H1 (cell line): ENCODE measurements around the gene SCGB3A1. TPM values are rescaled to one million over a fixed set of nuclear protein-coding genes. Genes with fewer than 3 reads are reported as not detected.

Experiments
- CTCF ChIA-PET: fragments of 300-600 bp; sonication (Branson Sonifier 250); formaldehyde crosslinking; loops from one replicate; lab custom pipeline; 2021; ENCODE audit not compliant: partially characterized antibody; lab: Charles Lee
- POLR2A ChIA-PET: fragments of 300-600 bp; sonication (Branson Sonifier 250); formaldehyde crosslinking; loops from one replicate; lab custom pipeline; 2021; ENCODE audit warnings: inconsistent platforms; ENCODE audit not compliant: partially characterized antibody; lab: Charles Lee
- DNase-seq, 2 experiments: peaks; one replicate each; pipeline versions ENCODE4 v3.0.0 to v3.0.0-alpha.2; 2010 to 2022; ENCODE audit warnings: low spot score in 2 of 2, low read depth in 1 of 2, mixed read lengths in 1 of 2
- FAIRE-seq: peaks from 2 replicates; lab custom pipeline; 2011; peaks lifted over from hg19 to GRCh38; lab: Jason Lieb, UNC
- H2AFZ ChIP-seq: 2 replicates; pipeline ENCODE4 v1.8.1; 2012; ENCODE audit warnings: low read length, inconsistent platforms
- H2AK5ac ChIP-seq: 2 replicates; pipeline ENCODE4 v1.6.1; 2013; ENCODE audit warnings: low read depth, low read length
- H2BK120ac ChIP-seq: replicated peaks from 2 replicates; pipeline ENCODE3; 2013; ENCODE audit warnings: low read depth, low read length, inconsistent platforms
- H2BK12ac ChIP-seq: 2 replicates; pipeline ENCODE4 v1.6.1; 2013; ENCODE audit warnings: low read depth, low read length
- H2BK15ac ChIP-seq: 2 replicates; pipeline ENCODE4 v1.6.1; 2013; ENCODE audit warnings: low read length
- H2BK20ac ChIP-seq: 2 replicates; pipeline ENCODE4 v1.6.1; 2013; ENCODE audit warnings: low read length
- H2BK5ac ChIP-seq: 2 replicates; pipeline ENCODE4 v1.6.1; 2013; ENCODE audit warnings: low read depth, low read length
- H3K14ac ChIP-seq: 2 replicates; pipeline ENCODE4 v1.6.1; 2013; ENCODE audit warnings: inconsistent platforms; ENCODE audit not compliant: insufficient read length
- H3K18ac ChIP-seq: 2 replicates; pipeline ENCODE4 v1.6.1; 2013; ENCODE audit warnings: low read length; ENCODE audit errors: extremely low read depth
- H3K23ac ChIP-seq: 2 replicates; pipeline ENCODE4 v1.6.1; 2013; ENCODE audit warnings: inconsistent platforms; ENCODE audit not compliant: insufficient read length
- H3K23me2 ChIP-seq: 2 replicates; pipeline ENCODE4 v1.6.1; 2013; ENCODE audit warnings: low read depth, low read length
- H3K27ac ChIP-seq: 2 replicates; pipeline ENCODE4 v1.6.1; 2011; ENCODE audit warnings: low read depth, low read length, inconsistent platforms
- H3K27me3 ChIP-seq, 4 experiments: replicated peaks in 1 of 4; 1 replicate in 1 of 4; 2 replicates in 3 of 4; pipeline versions ENCODE4 v1.6.1 to v1.8.1; 2011 to 2013; ENCODE audit warnings: low read length in 3 of 4, mild to moderate bottlenecking in 3 of 4, inconsistent platforms in 2 of 4, mixed read lengths in 2 of 4, moderate library complexity in 1 of 4; ENCODE audit not compliant: control insufficient read depth in 3 of 4, insufficient read depth in 3 of 4; ENCODE audit errors: extremely low read depth in 1 of 4
- H3K36me3 ChIP-seq, 4 experiments: 2 replicates each; pipeline versions ENCODE4 v1.6.1 to v1.8.1; 2011 to 2013; ENCODE audit warnings: mild to moderate bottlenecking in 4 of 4, low read length in 3 of 4, moderate library complexity in 2 of 4, control low read depth in 1 of 4, inconsistent platforms in 1 of 4; ENCODE audit not compliant: insufficient read depth in 4 of 4, control insufficient read depth in 2 of 4
- H3K4ac ChIP-seq: replicated peaks from 2 replicates; pipeline ENCODE3; 2013; ENCODE audit warnings: low read length, low read depth, mixed read lengths, inconsistent platforms; ENCODE audit not compliant: insufficient read length
- H3K4me1 ChIP-seq, 4 experiments: replicated peaks in 1 of 4; 1 replicate in 1 of 4; 2 replicates in 3 of 4; pipeline versions ENCODE4 v1.6.1 to v1.8.1; 2011 to 2013; ENCODE audit warnings: low read length in 3 of 4, inconsistent platforms in 2 of 4, mixed read lengths in 1 of 4; ENCODE audit not compliant: insufficient read depth in 4 of 4, control insufficient read depth in 3 of 4
- H3K4me2 ChIP-seq, 2 experiments: 2 replicates each; pipeline versions ENCODE4 v1.6.1 to v1.8.1; 2011 to 2013; ENCODE audit warnings: low read depth in 2 of 2, low read length in 2 of 2, control low read depth in 1 of 2, inconsistent platforms in 1 of 2, mild to moderate bottlenecking in 1 of 2; ENCODE audit not compliant: insufficient read depth in 1 of 2
- H3K4me3 ChIP-seq, 4 experiments: fragments of 200-600, 300-600 bp in 1 of 4; sonication (generic), shearing (Covaris generic), sonication (Bioruptor Twin) in 1 of 4; 2 replicates each; pipeline versions ENCODE4 v1.5.1 to v1.8.1; 2011 to 2016; ENCODE audit warnings: low read length in 4 of 4, low read depth in 3 of 4, control low read depth in 2 of 4, inconsistent platforms in 2 of 4, mild to moderate bottlenecking in 2 of 4, mixed read lengths in 1 of 4, moderate library complexity in 1 of 4; ENCODE audit not compliant: insufficient read depth in 2 of 4; ENCODE audit errors: extremely low read depth in 1 of 4
- H3K56ac ChIP-seq: replicated peaks from 2 replicates; pipeline ENCODE3; 2013; ENCODE audit warnings: low read depth, mild to moderate bottlenecking, mixed read lengths, low read length, inconsistent platforms; ENCODE audit not compliant: insufficient read length
- H3K79me1 ChIP-seq: 2 replicates; pipeline ENCODE4 v1.6.1; 2013; ENCODE audit warnings: low read depth, low read length, control low read depth
- H3K79me2 ChIP-seq, 2 experiments: 2 replicates each; pipeline versions ENCODE4 v1.6.1 to v1.8.1; 2012 to 2013; ENCODE audit warnings: low read length in 2 of 2, mild to moderate bottlenecking in 2 of 2, inconsistent platforms in 1 of 2; ENCODE audit not compliant: insufficient read depth in 2 of 2, control insufficient read depth in 1 of 2
- H3K9ac ChIP-seq, 4 experiments: replicated peaks in 1 of 4; 1 replicate in 1 of 4; 2 replicates in 3 of 4; pipeline versions ENCODE4 v1.6.1 to v1.8.1; 2011 to 2013; ENCODE audit warnings: low read depth in 3 of 4, low read length in 3 of 4, control low read depth in 2 of 4, mild to moderate bottlenecking in 2 of 4, moderate library complexity in 2 of 4, inconsistent platforms in 1 of 4; ENCODE audit errors: extremely low read depth in 1 of 4
- H3K9me3 ChIP-seq, 2 experiments: 2 replicates each; pipeline versions ENCODE4 v1.6.1 to v1.8.1; 2012 to 2013; ENCODE audit warnings: mild to moderate bottlenecking in 2 of 2, moderate library complexity in 2 of 2, control low read depth in 1 of 2, inconsistent platforms in 1 of 2, low read depth in 1 of 2, low read length in 1 of 2, mixed read lengths in 1 of 2; ENCODE audit not compliant: insufficient read depth in 2 of 2
- H4K20me1 ChIP-seq, 2 experiments: replicated peaks in 1 of 2; 2 replicates each; pipeline versions ENCODE3 to v1.8.1; 2011 to 2013; ENCODE audit warnings: inconsistent platforms in 2 of 2, low read length in 2 of 2, mild to moderate bottlenecking in 1 of 2; ENCODE audit not compliant: insufficient read depth in 2 of 2, control insufficient read depth in 1 of 2
- H4K5ac ChIP-seq: 2 replicates; pipeline ENCODE4 v1.6.1; 2013; ENCODE audit warnings: low read length, low read depth, mixed read lengths, inconsistent platforms; ENCODE audit not compliant: insufficient read length
- H4K8ac ChIP-seq: 2 replicates; pipeline ENCODE4 v1.8.0; 2013; ENCODE audit warnings: mild to moderate bottlenecking, moderate library complexity, low read length, inconsistent platforms; ENCODE audit not compliant: insufficient read depth; ENCODE audit errors: extremely low read depth
- H4K91ac ChIP-seq: replicated peaks from 2 replicates; pipeline ENCODE3; 2013; ENCODE audit warnings: low read length, mixed read lengths, inconsistent platforms; ENCODE audit not compliant: insufficient read length
- CBX5 ChIP-seq: fragments of 300-800, 300-1000 bp; sonication (generic); IDR thresholded peaks from 2 replicates; pipeline ENCODE4 v1.7.1; 2016; ENCODE audit warnings: antibody characterized with exemption, low read length, low read depth
- CEBPB ChIP-seq: IDR thresholded peaks from 2 replicates; pipeline ENCODE4 v1.6.1; 2012; ENCODE audit warnings: low read depth, low read length
- HDAC6 ChIP-seq: IDR thresholded peaks from one replicate; pipeline ENCODE4 v1.7.1; 2012; ENCODE audit warnings: low read depth, mild to moderate bottlenecking, inconsistent platforms, low read length, moderate library complexity
- MAFK ChIP-seq: IDR thresholded peaks from 2 replicates; pipeline ENCODE4 v1.6.1; 2012; ENCODE audit warnings: low read depth, mild to moderate bottlenecking, improper control_type of control experiment, low read length
- SP4 ChIP-seq: IDR thresholded peaks from 2 replicates; pipeline ENCODE4 v1.6.1; 2012; ENCODE audit warnings: low read length, inconsistent platforms
- ZNF274 ChIP-seq: IDR thresholded peaks from 2 replicates; pipeline ENCODE4 v1.7.0; 2012; ENCODE audit warnings: low read length, borderline replicate concordance; ENCODE audit errors: extremely low read depth
- WGBS, 2 experiments: shearing (Covaris generic) in 1 of 2; methylation state at CpG; one replicate each; pipeline versions ENCODE4 v1.1.6 to v1.1.7; 2013 to 2015; ENCODE audit warnings: low lambda C conversion rate in 2 of 2, mixed read lengths in 2 of 2, inconsistent platforms in 1 of 2, low coverage in 1 of 2, missing lambda C conversion rate in 1 of 2; ENCODE audit not compliant: insufficient replicate concordance in 2 of 2, insufficient coverage in 1 of 2, insufficient read length in 1 of 2; ENCODE audit errors: extremely low coverage in 1 of 2, missing lambda C conversion rate in 1 of 2; 5-methylcytosine and 5-hydroxymethylcytosine counted together
- polyA plus RNA-seq, 7 experiments: library from polyadenylated mRNA; depleted of rRNA in 3 of 7; stranded (reverse) in 5 of 7; unstranded in 2 of 7; fragments of >200 nt in 5 of 7; fragments of 200-250 nt in 2 of 7; gene quantifications; 1 replicate in 5 of 7; 2 replicates in 1 of 7; 4 replicates in 1 of 7; pipeline versions ENCODE4 v1.2.1 to v1.2.3, GENCODE V29; 2011 to 2013; ENCODE audit warnings: missing spikeins in 2 of 7, mixed read lengths in 2 of 7
- total RNA-seq: library from RNA; stranded (reverse); fragmentation: NEBNext Ultra II Directional; extraction: Animal tissue kit (Norgen Biotek cat#: 25700); gene quantifications from 2 replicates; pipeline ENCODE4 v1.2.1, GENCODE V29; 2021
- TF ChIP-seq, protein P1 (sequence below): IDR thresholded peaks from 2 replicates; pipeline ENCODE4 v1.6.1; 2012; ENCODE audit warnings: inconsistent platforms
- TF ChIP-seq, protein P2 (sequence below): IDR thresholded peaks from 2 replicates; pipeline ENCODE4 v1.6.1; 2011; ENCODE audit warnings: low read length, improper control_type of control experiment
- TF ChIP-seq, protein P3 (sequence below): IDR thresholded peaks from 2 replicates; pipeline ENCODE4 v1.6.1; 2011; ENCODE audit warnings: low read depth, mild to moderate bottlenecking, low read length; ENCODE audit not compliant: insufficient read depth

The SCGB3A1 gene
- total and polyA plus RNA-seq, 2 of the 8 experiments (the other 6 are each of a cell fraction or from before 2014, with no cell fraction given), result 0.20 TPM; not detected in 1

DNA sequence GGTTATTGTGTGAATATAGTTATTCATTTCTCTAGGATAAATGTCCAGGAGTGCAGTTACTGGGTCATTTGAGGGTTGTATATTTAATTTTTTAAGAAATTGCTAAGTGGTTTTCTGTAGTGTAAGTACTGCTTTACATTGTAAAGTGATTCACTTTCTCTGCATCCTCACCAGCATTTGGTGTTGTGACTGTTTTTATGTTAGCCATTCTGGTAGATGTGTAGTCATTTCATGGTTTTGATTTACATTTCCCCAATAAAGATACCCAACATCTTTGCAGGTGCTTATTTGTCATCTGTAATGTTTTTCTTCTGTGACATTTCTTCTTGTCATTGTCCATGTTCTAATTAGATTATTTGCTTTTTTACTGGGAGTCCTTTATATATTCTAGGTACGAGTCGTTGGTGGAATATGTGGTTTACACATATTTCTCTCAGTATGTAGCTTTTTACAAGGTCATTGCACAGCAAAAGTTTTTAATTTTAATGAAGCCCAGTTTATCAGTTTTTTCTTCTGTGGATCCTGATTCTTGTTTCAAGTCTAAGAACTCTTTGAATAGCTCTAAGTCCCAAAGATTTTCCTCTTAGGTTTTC lies 34.0 kb downstream of the SCGB3A1 start:
- Histone ChIP-seq H2BK15ac (no peak overlapping the region), H2BK5ac (no peak overlapping the region), H3K9me3 (no peaks in the 10 kb centered on the region), H4K5ac (no peak overlapping the region), H3K56ac (no peak overlapping the region), H2AFZ (no peak overlapping the region), H2AK5ac (no peak overlapping the region), H3K9ac (no peak overlapping the region), H3K23me2 (no peaks in the 10 kb centered on the region), H4K20me1 (peaks cover 3 to 7% of the 10 kb centered on the region in 2 experiments), H3K79me1 (peaks cover 6% of the 10 kb centered on the region; the same call in 1 of the 2 replicates), H3K18ac (no peak overlapping the region), H3K4me1 (no peaks in the 10 kb centered on the region; a peak in 1 of 7 replicates), H3K4me2 (no peak overlapping the region), H3K27ac (no peak overlapping the region), H3K14ac (no peak overlapping the region), H4K8ac (no peak overlapping the region), H2BK120ac (no peak overlapping the region), H3K36me3 (peaks cover 2 to 40% (median 12%) of the 10 kb centered on the region in 4 experiments; a peak in 5 of 8 replicates), H3K4ac (no peak overlapping the region), H3K79me2 (peaks cover 0 to 53% of the 10 kb centered on the region in 2 experiments; a peak in 2 of 4 replicates), H2BK20ac (no peak overlapping the region), H3K23ac (no peak overlapping the region), H2BK12ac (no peak overlapping the region), H3K4me3 (no peak overlapping the region), H3K27me3 (no peaks in the 10 kb centered on the region), H4K91ac (no peak overlapping the region)
- POLR2A ChIA-PET, result interaction anchor here (0.6 kb wide), 1 partner anchor 9 kb away, joined by 3 read pairs; no protein-coding TSS in a partner anchor
- CTCF ChIA-PET, result interaction anchor here (0.8 to 1.3 kb wide), 2 partner anchors 14 to 56 kb away, joined by 3 read pairs; no protein-coding TSS in a partner anchor
- no peak for FAIRE-seq
- no peak for DNase-seq
- WGBS, 2 experiments, result 91% methylated on average over 2 of the region's 2 CpGs; no CpG with 5 or more reads in 1 of the 2 experiments
- TF ChIP-seq HDAC6 (no peak), CBX5 (no peak), ZNF274 (no peak), MAFK (no peak), SP4 (no peak), CEBPB (no peak)
- TF ChIP-seq, protein P1, sequence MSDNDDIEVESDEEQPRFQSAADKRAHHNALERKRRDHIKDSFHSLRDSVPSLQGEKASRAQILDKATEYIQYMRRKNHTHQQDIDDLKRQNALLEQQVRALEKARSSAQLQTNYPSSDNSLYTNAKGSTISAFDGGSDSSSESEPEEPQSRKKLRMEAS, result no peak
- TF ChIP-seq, protein P2, sequence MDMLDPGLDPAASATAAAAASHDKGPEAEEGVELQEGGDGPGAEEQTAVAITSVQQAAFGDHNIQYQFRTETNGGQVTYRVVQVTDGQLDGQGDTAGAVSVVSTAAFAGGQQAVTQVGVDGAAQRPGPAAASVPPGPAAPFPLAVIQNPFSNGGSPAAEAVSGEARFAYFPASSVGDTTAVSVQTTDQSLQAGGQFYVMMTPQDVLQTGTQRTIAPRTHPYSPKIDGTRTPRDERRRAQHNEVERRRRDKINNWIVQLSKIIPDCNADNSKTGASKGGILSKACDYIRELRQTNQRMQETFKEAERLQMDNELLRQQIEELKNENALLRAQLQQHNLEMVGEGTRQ, result no peak
- TF ChIP-seq, protein P3, sequence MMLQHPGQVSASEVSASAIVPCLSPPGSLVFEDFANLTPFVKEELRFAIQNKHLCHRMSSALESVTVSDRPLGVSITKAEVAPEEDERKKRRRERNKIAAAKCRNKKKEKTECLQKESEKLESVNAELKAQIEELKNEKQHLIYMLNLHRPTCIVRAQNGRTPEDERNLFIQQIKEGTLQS, result no peak
